Smooth muscle cell of the brain vasculature (primary cell): Measurements from ENCODE around the gene VPS13C.
"Not testable (repeated sequence)": the region's sequence is repeated elsewhere in the genome, so short reads cannot be mapped to it uniquely, and the experiment has no call there.

Experiments used
- DNase-seq: peaks from one replicate; pipeline ENCODE4 v3.0.0-alpha.2; 2012; ENCODE audit warnings: low read depth, low spot score

VPS13C gene

DNA sequence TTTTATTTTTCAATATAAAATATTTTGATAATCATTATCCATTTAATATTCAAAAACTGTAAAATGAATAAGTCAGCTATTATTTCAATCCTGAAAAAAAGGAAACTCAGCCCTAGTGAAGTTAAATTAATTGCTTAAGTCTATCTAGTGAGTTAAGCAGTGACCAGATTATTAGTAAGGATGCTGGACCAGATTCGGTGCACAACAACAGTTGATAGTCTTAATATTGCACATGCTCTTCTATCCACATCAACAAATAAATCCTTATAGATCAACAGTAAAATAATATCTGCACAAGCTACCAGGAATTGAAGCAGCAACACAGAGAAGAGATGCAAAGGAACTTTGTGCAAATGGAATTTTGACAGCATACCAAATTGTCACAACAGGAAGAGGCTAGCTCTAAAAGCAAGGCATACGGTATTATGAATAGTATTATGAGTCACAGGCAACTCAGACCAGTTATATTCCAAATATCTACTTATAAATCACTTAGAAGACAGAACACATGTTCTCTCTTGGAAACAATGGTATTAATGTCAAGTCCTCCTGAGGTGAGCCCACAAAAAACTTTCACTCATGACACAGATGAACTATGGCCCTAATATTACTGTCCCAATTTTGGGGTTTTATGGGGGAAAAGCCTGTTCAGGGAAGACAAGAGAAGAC lies 24.9 kb downstream of the VPS13C start:
- DNase-seq = no peak

DNA sequence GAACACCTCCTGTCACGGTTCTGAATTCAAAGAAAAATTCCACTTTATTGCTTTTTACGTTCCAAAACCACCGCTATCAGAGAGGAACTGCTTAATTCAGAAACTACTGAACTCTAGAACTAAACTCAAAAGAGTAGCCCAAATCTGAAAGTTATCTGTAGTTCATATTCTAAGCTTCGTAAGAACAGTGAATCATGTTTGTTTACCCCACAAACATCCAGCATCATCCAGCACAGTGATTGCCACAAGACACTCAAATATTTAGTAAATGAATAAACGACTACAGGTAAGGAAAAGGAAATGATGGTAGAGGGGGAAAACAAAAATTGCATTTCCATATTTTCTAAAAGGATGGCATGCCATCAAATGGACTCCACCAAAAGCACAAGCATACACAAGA lies 32.3 kb downstream of the VPS13C start:
- DNase-seq = no peak

DNA sequence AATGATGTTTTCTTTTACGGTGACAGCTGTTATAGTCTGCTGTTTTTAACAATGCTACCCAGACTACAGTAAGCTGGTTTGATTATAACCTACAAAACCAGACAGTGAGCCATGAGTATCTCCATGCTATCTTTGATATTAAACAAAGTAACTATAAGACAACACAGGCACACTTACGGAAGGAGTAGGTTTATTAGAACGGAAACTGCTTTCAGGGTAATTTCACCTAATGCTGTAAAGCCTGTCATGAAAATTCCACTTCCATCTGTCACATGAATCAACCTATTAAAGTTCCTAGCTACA lies 33.0 kb downstream of the VPS13C start:
- DNase-seq = no peak

DNA sequence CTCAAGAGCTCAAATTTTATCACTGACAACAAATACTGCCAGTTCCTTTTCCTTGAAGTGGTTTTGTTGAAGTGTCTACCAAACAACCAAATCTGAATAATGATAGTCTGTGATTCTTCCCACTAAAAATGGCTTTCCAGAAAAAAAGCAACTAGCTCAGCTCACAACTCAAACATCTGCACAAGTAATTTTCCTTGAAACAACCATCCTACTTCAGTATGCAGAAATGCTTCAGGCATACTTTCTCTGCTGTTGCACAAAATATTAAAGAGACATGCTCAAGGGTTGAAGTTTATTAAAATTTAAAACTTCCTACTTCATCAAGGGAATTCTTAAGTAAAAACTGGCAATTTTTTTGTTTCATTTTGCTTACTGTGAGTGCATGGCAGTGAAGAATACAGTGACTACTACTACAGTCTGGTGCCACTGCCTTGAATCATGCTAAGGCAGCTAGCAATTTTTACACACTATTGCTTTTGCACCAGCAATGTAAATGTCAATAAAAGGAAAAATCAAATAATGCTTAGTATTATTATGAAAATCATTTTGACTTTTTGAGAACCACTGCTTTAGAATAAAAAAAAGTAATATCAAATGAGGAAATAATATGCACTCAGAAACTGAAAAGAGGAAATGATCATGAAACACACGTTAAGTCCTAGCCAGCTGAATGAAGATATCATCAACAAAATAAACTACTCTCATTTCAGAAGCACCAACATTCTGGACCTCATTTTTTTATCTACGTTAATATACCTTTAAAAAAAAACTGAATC lies 33.6 kb downstream of the VPS13C start:
- no peak for DNase-seq

DNA sequence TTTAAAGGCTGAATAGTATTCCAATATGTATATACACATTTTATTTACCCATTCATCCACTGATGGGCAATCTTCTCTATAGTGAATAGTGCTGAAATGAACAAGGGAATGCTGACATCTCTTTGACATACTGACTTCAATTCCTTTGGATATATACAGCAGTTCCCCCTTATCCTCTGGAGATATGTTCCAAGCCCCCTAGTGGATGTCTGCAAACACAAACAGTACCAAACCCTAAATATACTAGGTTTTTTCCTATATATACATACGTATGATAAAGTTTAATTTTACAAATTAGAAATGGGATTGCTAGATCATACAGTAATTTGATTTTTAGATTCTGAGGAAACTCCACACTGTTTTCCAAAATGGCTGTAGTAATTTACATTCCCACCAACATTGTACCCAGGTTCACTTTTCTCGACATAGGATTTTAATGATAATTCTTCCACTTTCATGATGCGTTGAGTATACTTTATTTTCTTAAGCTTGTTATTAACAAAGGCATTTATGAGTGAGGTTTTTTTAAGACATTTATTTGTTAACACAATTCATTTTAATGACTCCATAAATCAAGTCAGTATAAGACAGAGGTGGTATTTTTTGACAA lies 38.2 kb downstream of the VPS13C start:
- no peak for DNase-seq

DNA sequence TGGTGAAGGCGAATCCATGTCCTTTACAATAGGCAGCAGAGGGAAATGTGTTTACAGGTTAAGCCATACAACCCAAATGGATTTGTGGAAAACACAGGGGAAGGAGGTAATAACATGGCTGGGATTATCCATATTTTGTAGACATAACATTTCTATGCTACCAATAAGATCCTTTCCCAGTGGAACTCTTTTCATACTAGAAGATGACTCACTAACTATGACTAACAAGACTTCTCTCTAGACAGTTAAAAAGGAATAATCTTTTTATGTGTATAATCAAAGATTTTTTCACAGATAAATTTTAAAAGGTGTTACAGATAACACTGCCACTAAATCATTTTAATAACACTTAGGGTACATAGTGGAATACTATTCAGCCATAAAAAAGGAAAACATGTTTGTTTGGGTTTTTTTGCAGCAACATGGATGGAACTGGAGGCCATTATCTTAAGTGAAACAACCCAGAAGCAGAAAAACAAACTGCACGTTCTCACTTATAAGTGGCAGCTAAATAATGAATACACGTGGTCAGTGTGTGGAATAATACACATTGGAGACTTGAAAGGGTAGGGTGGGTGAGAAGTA lies 39.6 kb downstream of the VPS13C start:
- no peak for DNase-seq

DNA sequence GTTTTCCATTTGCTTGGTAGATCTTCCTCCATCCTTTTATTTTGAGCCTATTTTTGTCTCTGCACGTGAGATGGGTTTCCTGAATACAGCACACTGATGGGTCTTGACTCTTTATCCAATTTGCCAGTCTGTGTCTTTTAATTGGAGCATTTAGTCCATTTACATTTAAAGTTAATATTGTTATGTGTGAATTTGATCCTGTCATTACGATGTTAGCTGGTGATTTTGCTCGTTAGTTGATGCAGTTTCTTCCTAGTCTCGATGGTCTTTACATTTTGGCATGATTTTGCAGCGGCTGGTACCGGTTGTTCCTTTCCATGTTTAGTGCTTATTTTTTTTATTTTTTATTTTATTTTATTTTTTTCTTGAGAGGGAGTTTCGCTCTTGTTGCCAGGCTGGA lies 54.9 kb downstream of the VPS13C start:
- DNase-seq = not testable (repeated sequence)

DNA sequence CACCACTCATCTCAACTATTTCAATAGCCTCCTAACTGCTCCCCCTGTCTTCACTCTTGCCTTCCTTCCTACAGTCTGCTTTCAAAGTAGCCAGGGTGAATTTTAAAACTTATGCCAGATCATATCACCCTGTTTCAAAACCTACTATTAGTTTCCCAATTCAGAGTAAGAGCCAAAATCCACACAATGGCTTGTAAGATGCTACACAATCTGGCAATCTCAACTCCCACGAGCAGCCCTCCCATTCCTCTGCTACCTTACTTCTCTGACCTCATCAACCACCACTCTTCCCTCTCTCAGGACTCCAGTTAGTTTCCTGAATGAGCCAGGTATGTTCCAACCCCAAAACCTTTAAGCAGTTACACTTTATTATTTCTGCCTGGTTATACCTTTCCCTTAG lies 62.5 kb downstream of the VPS13C start:
- DNase-seq = no peak

DNA sequence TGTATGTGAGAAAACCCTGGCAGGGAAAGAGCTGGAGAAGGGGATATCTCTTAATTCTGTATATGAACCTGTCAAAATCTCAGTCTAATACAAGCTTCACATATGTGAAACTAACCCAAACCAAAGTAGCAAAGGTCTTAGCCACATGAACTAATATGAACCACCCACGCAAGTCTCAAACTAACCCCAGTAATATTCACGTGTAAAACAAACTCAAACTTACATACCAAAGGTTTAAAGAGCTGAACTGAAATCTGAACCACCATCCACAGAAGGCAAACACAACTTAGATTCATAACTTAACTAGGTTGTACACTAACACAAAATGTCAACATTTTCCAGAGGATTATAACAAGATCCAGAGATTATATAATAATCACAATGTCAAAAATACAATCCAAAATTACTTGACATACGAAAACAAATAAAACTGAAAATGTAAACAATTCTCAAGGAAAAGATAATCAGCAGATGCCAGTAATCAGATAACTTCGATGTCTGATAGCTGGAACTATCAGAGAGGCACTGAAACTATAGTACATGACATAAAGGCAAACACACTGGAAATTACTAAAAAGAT lies 64.1 kb downstream of the VPS13C start:
- DNase-seq = no peak

DNA sequence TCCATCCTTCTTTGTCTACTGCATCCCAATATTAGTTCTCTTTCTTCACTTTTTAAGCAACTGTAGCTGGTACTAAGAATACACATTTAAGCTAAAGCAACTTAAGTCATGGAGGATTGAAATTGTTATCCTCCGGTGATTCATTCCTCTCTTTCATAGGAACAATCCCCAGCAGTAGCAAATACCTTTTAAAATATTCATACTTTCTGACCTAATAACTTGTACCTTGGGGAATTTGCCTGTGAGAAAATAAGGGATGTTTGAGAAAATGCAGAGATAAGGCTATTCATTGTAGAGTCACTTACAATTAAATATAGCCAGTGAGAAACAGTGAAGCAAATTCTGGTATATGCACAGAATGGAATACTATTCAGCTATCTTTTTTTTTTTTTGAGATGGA lies 66.0 kb downstream of the VPS13C start:
- no peak for DNase-seq

DNA sequence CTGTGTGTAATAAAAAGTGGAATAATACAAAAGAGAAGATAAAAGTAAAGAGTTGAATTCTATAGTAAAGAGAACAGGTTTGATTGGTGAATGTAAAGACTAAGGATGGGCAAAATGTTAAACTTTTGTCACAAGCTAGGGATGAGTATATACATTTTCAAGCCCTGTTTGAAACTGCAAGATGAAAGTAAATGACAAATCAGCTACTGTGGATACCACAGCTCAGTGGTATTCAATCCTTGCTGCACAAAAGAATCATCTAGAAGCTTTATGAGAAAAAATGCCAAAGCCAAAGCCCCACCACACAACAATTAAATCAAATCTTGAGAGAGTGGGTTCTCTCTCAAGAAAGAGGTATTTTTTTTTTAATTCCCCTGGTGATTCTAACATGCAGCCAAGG lies 67.7 kb downstream of the VPS13C start:
- no peak for DNase-seq

DNA sequence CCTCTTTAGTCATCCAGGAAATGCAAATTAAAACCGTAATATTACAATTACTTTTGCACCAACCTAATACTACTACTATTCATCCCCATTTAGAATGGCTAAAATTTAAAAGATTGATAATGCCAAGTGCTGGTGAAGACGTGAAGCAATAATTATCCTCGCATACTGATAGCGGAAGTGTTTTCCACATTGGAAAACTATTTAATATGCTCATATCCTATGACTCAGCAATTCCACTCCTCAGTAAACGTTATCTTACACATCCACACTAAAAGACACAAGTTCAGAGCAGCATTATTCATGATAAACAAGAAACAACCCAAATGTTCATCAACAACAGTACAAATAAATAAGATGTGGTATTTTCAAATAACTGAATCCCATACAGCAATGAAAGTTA lies 70.6 kb downstream of the VPS13C start:
- no peak for DNase-seq

DNA sequence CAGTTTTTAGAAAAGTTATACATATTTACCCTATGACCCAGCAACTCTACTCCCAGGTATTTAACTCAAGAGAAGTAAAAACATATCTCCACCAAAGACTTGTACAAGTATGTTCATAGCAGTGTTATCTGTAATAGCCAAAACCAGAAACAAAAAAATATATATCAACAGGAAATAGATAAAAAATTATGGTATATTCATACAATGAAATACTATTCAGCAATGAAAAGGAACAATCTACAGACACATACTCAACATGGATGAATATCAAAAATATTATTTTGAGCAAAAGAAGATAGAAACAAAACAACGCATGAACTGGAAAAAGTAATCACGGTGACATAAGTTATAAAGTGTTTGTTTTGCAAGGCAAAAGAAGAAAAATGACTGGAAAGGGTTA lies 72.4 kb downstream of the VPS13C start:
- DNase-seq = no peak

DNA sequence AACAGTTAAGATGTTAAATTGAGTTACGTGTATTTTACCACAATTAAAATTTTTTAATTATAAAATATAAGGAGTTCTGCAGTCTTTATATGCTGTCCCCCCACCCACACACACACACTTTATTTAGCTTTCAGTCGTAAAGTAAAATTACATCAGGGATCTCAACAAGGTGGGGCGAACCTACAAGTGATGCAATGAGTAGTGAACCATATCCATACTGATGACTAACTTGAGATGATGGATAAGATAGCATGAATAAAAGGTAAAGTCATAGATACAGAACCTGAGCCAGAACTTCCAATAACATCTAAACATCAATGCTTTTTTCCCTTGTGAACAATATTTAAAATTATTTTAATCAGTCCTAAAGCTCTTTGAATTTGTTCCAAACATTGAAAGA lies 77.2 kb downstream of the VPS13C start:
- DNase-seq = no peak

DNA sequence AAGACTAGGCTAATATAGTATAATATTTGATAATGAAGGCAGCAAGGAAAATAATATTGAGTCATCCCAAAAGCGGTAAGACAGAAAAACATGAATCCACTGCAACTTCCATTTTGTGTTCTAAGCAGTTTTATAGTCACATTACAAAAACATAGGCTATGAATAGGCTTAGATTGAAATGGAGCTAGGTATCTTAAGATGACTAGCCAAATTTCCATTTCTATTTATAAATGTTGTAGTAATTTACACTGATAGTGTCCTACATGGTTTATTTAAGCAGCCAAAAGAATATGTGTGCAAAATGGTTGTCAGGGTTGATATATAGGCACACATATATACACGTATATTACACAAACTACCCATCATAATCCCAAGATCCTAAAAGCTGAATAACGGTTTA lies 82.0 kb downstream of the VPS13C start:
- DNase-seq = no peak

DNA sequence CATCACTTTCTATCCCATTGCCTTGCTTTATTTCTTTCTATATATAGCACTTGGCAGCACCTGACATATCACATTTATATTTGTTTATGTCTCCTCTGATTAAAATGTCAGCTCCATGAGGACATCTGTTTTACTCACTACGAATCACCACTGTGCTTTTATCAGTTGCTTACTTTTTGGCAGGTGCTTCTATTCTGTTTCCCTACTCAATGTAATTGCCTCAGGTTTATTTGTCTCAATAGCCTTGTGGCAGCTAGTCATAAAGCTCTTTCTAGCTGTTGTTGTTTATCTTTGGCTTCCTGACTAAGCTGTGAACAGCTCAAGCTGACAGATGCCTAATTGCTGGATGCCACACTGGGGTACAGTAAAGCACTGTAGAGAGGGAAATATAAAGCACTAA lies 85.5 kb downstream of the VPS13C start:
- no peak for DNase-seq

DNA sequence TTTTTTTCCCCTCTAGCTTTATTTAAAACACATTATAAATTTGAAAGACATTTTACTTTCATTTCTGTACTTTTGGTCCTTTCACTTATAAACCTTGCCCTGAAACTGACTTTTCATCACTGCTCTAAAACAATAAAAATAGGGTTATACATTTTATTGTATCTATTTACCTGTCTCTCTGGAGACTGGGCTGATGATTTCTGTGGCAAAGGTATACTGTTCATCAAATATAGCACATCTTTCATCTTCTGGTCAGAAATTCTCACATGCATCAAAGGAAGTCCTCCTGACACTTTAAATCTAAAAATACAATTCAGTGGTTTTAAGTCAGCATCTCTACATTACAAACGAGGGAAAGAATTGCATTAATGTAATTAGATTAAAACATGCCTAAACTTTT lies 86.1 kb downstream of the VPS13C start:
- DNase-seq = no peak

DNA sequence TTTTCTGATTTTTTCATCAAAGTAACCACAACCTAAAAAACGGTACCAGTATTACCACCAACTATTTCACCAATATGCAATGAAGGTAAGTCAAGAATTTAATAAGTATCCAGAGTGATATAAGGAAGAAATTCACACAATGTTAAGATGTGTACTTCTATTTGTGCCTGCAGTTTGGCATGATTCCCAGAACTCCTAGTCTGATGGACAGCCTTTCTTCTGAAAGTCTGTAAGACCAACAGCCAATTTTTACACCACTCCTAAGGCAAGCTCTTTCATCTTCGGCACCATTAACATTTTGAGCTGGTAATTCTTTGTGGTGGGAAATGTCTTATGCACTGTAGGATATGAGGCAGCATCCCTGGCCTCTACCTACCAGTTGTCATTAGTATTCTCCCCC lies 108.3 kb downstream of the VPS13C start:
- peak; percentile 9 for DNase-seq

DNA sequence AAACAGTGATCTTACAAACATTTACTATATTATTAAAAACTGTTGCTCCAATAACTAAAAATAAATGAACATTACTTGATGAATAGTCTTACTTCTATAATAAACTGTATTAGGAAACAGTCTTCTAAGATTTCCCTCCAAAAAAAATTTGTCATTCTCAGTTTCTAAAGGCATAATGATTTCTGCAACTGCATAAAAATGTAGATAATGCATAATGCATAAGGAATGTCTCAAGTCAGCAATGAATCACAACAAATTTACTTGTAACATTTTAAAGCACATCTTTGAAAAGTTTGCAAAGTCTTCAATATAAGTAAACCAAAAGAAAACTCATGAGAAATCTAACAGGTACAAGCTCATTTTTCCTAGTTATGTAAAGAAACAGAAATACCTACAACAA lies 113.5 kb downstream of the VPS13C start:
- DNase-seq = no peak

DNA sequence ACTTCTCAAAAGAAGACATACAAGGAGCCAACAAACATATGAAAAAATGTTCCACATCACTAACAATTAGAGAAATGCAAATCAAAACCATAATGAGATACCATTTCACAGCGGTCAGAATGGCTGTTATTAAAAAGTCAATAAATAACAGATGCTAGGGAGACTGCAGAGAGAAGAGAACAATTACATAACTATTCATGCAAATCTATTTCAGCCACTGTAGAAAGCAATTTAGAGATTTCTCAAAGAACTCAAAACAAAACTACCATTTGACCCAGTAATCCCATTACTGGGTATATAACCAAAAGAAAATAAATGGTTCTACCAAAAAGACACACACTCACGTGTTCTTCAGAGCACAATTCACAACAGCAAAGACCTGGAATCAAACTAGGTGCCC lies 116.3 kb downstream of the VPS13C start:
- DNase-seq = no peak

DNA sequence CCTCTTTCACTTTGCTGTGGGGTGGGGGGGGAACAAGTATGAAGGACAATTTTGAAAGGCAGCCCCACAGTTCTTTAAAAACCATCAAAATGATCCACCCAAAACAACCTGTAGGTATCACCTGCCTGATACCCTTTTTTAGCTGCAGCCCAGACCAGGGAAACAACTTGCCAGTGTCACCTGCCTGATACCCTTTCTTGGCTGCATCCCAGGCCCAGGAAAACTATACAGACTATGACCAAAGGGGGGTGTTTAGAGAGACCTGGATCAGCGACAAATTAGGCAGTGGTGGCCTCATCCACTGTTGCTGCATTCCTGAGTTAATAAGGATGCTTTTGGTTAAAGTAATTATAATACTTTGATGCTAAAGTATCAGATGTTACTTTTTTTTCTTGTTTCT lies 122.0 kb downstream of the VPS13C start:
- no peak for DNase-seq

DNA sequence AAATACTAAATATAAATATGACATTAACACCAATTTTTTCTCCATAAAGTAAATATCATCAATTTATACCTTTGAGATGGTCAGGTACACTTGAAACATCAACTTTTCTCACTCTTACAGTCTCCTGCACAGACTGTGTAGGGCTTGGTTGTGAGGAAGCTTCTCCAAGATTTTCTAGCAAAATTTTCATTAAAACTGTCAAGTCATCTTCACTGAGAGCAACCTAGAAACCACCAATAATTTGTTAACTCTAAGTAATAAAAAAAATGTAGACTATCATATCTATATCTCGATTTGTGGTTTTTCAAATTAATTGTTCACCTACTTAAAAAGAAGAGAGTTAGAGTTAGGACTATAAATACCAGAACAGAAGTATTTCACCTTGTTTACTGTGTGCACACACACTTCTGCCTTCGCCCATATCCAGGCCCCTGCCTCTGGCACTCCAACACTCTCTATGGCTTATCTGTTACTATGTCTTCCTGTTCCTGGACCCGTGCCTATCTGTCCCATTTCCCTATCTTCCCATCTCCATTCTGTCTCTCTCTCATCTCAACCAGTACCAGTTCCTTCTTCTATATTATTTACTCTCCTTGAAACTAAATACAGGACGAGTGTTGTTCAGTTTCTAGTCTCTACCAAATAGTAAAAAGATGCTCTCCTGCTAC lies 123.6 kb downstream of the VPS13C start:
- no peak for DNase-seq
